Measurements from ENCODE around the gene GRIA3.

The GRIA3 gene

DNA sequence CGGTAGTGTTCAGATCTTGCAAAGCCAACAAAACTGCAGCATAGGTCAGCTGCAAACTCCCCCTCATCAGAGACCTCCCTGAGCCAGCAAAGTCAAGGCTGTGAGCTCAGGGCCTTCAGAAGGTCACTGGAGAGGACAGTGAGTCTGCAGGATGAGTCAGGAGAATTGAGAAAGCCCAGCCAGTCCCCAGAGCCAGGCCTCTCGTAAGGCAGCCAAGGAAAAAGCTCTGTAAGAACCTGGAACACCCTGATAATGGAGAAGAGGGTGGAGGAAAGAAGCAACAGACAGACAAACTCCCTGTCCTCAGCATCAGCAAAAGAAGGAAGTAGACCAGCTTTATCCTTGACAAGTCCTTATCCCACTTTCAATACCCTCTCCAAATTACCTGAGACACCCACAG is 33.0 kb downstream of the GRIA3 start:
- Histone ChIP-seq H3K9me3 (ENCODE audit: control insufficient read depth in 5 of 5, low read length in 5 of 5) (no peaks in the 10 kb centered on the region), H3K4me1 (ENCODE audit: control insufficient read depth in 5 of 5, insufficient read depth in 5 of 5, low read length in 5 of 5) (no peaks in the 10 kb centered on the region), H3K4me3 (ENCODE audit: low read depth in 1 of 5, low read length in 5 of 5) (no peak overlapping the region), H3K27me3 (ENCODE audit: control insufficient read depth in 5 of 5, insufficient read depth in 4 of 5, low read length in 5 of 5) (peaks cover 0 to 3% (median 0%) of the 10 kb centered on the region in 5 donors), H3K36me3 (ENCODE audit: control insufficient read depth in 5 of 5, insufficient read depth in 5 of 5, low read length in 5 of 5) (no peaks in the 10 kb centered on the region), H3K9ac (ENCODE audit: low read length in 5 of 5) (no peak overlapping the region), H3K27ac (ENCODE audit: low read depth, low read length) (no peak overlapping the region)

DNA sequence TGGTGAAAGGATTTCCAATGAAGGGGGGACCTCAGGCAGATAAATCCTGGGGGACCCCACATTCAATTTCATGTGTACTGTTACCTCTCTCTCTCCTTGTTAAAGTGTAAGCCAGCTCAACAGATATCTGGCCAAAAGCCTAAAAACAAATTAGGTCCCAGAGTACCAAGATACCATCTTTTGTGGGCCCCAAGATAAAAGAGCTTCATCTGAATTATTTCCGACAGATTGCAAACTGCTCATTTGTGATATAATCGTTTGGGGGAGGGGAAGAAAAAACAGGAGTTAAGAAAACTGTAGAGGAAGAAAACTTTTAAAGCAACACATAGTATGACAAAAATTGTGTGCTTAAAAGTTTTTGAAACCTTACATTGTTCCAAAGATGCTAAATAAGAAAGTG is 33.6 kb downstream of the GRIA3 start:
- H3K27ac ChIP-seq (ENCODE audit: low read depth, low read length), result no peak overlapping the region

DNA sequence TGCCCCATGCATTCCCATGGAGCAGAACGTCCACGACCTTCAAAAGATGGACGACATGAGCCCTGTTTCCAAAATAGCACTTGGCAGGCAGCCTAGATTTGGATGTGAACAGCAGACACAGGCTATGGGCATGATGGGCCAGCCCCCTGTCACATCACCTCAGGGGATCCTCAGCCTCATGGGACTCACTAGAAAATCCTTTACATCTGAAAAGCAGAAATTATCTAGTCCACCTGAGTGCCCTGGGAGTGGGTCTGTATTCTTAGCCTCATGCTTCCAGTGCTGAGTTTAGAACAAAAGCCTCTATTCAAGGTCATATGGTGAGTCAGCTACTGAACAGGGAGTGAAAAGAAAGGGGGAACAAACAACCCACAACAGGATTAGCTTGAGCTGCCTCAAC is 35.8 kb downstream of the GRIA3 start:
- Histone ChIP-seq H3K36me3 (ENCODE audit: control insufficient read depth in 5 of 5, insufficient read depth in 5 of 5, low read length in 5 of 5) (no peaks in the 10 kb centered on the region), H3K9me3 (ENCODE audit: control insufficient read depth in 5 of 5, low read length in 5 of 5) (no peaks in the 10 kb centered on the region), H3K4me1 (ENCODE audit: control insufficient read depth in 5 of 5, insufficient read depth in 5 of 5, low read length in 5 of 5) (no peaks in the 10 kb centered on the region), H3K4me3 (ENCODE audit: low read depth in 1 of 5, low read length in 5 of 5) (no peak overlapping the region), H3K9ac (ENCODE audit: low read length in 5 of 5) (no peak overlapping the region), H3K27ac (ENCODE audit: low read depth, low read length) (no peak overlapping the region), H3K27me3 (ENCODE audit: control insufficient read depth in 5 of 5, insufficient read depth in 4 of 5, low read length in 5 of 5) (peaks cover 0 to 6% (median 0%) of the 10 kb centered on the region in 5 donors)

More for the DNA sequence above, 33.6 kb downstream of the GRIA3 start:
- Histone ChIP-seq H3K4me1 (ENCODE audit: control insufficient read depth in 5 of 5, insufficient read depth in 5 of 5, low read length in 5 of 5) (no peaks in the 10 kb centered on the region), H3K36me3 (ENCODE audit: control insufficient read depth in 5 of 5, insufficient read depth in 5 of 5, low read length in 5 of 5) (no peaks in the 10 kb centered on the region), H3K4me3 (ENCODE audit: low read depth in 1 of 5, low read length in 5 of 5) (no peak overlapping the region), H3K9ac (ENCODE audit: low read length in 5 of 5) (no peak overlapping the region), H3K9me3 (ENCODE audit: control insufficient read depth in 5 of 5, low read length in 5 of 5) (no peaks in the 10 kb centered on the region), H3K27me3 (ENCODE audit: control insufficient read depth in 5 of 5, insufficient read depth in 4 of 5, low read length in 5 of 5) (peaks cover 0 to 3% (median 0%) of the 10 kb centered on the region in 5 donors)

DNA sequence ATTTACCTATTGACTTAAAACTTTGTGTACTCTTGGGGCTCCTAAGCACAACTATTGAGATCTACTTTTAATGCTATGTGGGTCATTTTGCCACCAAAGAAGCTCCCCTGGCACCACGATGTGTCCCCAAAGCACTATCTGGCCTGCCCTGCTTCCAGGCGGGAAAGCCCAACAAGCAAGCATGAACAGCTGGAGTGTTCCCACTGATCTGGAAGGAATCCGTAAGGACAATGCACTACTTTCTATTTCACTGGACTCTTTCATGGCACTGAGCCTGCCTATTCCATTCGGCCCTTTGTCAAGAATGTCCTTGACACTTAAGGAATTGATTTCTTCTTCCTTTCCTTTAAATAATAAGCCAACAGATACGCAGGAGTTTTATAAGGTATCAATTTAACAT is 38.8 kb downstream of the GRIA3 start:
- peaks cover 0 to 6% (median 0%) of the 10 kb centered on the region in 5 donors for H3K27me3 ChIP-seq (ENCODE audit: control insufficient read depth in 5 of 5, insufficient read depth in 4 of 5, low read length in 5 of 5)
- no peaks in the 10 kb centered on the region for H3K36me3 ChIP-seq (ENCODE audit: control insufficient read depth in 5 of 5, insufficient read depth in 5 of 5, low read length in 5 of 5)
- no peaks in the 10 kb centered on the region for H3K9me3 ChIP-seq (ENCODE audit: control insufficient read depth in 5 of 5, low read length in 5 of 5)
- H3K9ac ChIP-seq (ENCODE audit: low read length in 5 of 5), result no peak overlapping the region
- H3K4me3 ChIP-seq (ENCODE audit: low read depth in 1 of 5, low read length in 5 of 5), result no peak overlapping the region
- H3K27ac ChIP-seq (ENCODE audit: low read depth, low read length), result no peak overlapping the region
- H3K4me1 ChIP-seq (ENCODE audit: control insufficient read depth in 5 of 5, insufficient read depth in 5 of 5, low read length in 5 of 5), result no peaks in the 10 kb centered on the region

DNA sequence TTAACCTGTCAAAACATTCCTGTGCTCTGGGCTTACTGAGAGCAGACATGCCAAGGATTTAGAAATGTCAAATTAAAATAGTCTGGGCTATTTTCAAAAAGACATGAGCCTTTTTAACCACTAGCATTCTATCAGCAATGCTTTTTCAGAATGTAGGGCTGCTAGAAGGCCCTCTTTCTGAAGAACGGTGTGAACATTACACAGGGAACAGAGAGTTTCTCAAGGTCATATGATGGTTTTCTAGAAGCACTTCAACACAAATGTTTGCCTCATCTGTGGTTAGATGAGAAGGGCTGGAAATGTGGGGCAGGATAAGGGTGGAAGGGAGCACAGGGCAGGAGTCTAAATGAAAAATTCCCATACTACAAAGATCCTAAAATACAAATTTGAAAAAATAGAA is 39.3 kb downstream of the GRIA3 start:
- H3K36me3 ChIP-seq (ENCODE audit: control insufficient read depth in 5 of 5, insufficient read depth in 5 of 5, low read length in 5 of 5), result no peaks in the 10 kb centered on the region
- H3K27ac ChIP-seq (ENCODE audit: low read depth, low read length), result no peak overlapping the region

DNA sequence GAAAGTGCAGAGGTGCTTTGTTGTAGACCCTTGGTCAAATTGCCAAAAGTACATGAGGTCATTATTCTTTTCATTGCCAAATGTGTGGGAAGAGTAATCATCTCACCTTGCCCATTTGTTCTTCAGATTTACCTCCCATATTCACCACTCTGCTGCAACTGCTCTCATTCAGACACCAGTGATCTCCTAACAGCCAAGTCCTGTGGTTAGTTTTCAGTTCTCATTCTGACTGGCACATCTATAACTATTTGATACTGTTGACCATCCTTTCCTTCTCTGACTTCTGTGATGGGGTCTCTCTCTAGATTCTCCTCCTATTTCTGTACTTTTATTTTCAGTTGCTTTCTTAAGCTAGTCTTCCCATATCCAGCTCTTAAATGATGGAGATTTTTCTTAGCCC is 39.8 kb downstream of the GRIA3 start:
- Histone ChIP-seq H3K4me1 (ENCODE audit: control insufficient read depth in 5 of 5, insufficient read depth in 5 of 5, low read length in 5 of 5) (no peaks in the 10 kb centered on the region), H3K9me3 (ENCODE audit: control insufficient read depth in 5 of 5, low read length in 5 of 5) (no peaks in the 10 kb centered on the region), H3K4me3 (ENCODE audit: low read depth in 1 of 5, low read length in 5 of 5) (no peak overlapping the region), H3K9ac (ENCODE audit: low read length in 5 of 5) (no peak overlapping the region), H3K27me3 (ENCODE audit: control insufficient read depth in 5 of 5, insufficient read depth in 4 of 5, low read length in 5 of 5) (peaks cover 0 to 4% (median 0%) of the 10 kb centered on the region in 5 donors), H3K27ac (ENCODE audit: low read depth, low read length) (no peak overlapping the region), H3K36me3 (ENCODE audit: control insufficient read depth in 5 of 5, insufficient read depth in 5 of 5, low read length in 5 of 5) (no peaks in the 10 kb centered on the region)

More for the DNA sequence above, 39.3 kb downstream of the GRIA3 start:
- H3K9me3 ChIP-seq (ENCODE audit: control insufficient read depth in 5 of 5, low read length in 5 of 5), result no peaks in the 10 kb centered on the region
- no peak overlapping the region for H3K9ac ChIP-seq (ENCODE audit: low read length in 5 of 5)
- H3K4me1 ChIP-seq (ENCODE audit: control insufficient read depth in 5 of 5, insufficient read depth in 5 of 5, low read length in 5 of 5), result no peaks in the 10 kb centered on the region
- peaks cover 0 to 6% (median 0%) of the 10 kb centered on the region in 5 donors for H3K27me3 ChIP-seq (ENCODE audit: control insufficient read depth in 5 of 5, insufficient read depth in 4 of 5, low read length in 5 of 5)
- H3K4me3 ChIP-seq (ENCODE audit: low read depth in 1 of 5, low read length in 5 of 5), result no peak overlapping the region

DNA sequence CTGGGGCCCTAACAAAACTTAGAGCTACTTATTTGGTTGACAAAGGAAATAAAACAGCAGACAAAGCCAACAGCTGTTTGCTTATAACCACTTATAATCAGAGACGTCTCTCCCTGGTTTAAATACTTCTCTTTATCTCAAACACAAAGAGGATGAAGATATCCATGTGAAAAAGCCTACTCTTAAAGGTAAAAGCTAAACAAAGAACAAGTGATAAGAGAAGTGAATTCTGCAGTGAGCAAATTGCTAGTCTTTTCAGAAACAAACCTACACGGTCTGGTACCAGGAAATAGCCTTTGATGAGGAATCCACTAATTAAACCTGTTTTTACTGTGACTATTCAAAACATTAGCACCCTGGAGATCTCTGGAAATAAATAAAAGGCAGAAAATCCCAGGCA is 46.7 kb downstream of the GRIA3 start:
- no peaks in the 10 kb centered on the region for H3K36me3 ChIP-seq (ENCODE audit: control insufficient read depth in 5 of 5, insufficient read depth in 5 of 5, low read length in 5 of 5)
- H3K4me1 ChIP-seq (ENCODE audit: control insufficient read depth in 5 of 5, insufficient read depth in 5 of 5, low read length in 5 of 5), result no peaks in the 10 kb centered on the region
- H3K27me3 ChIP-seq (ENCODE audit: control insufficient read depth in 5 of 5, insufficient read depth in 4 of 5, low read length in 5 of 5), result peaks cover 0 to 2% (median 0%) of the 10 kb centered on the region in 5 donors
- H3K27ac ChIP-seq (ENCODE audit: low read depth, low read length), result no peak overlapping the region
- no peak overlapping the region for H3K9ac ChIP-seq (ENCODE audit: low read length in 5 of 5)
- no peaks in the 10 kb centered on the region for H3K9me3 ChIP-seq (ENCODE audit: control insufficient read depth in 5 of 5, low read length in 5 of 5)
- H3K4me3 ChIP-seq (ENCODE audit: low read depth in 1 of 5, low read length in 5 of 5), result no peak overlapping the region

DNA sequence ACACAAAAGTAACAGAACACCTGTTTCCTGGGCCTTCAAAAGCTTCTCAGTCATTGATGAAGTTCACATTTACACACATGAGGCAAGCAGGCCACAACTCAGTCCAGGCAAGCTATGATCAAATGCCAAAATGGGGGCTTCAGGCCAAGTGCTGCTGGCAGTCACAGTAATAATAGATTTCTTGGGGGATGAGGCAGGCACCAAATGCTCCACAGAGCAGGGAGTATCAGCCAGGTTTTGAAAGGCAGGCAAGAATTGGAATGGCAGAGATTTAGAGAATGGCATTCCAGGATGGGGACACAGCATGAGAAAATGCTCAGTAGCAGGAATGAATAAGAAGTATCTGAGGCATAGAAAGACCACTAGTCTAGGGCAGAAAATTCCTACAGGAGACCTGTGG is 52.8 kb downstream of the GRIA3 start:
- Histone ChIP-seq H3K36me3 (ENCODE audit: control insufficient read depth in 5 of 5, insufficient read depth in 5 of 5, low read length in 5 of 5) (no peaks in the 10 kb centered on the region), H3K4me1 (ENCODE audit: control insufficient read depth in 5 of 5, insufficient read depth in 5 of 5, low read length in 5 of 5) (no peaks in the 10 kb centered on the region), H3K9me3 (ENCODE audit: control insufficient read depth in 5 of 5, low read length in 5 of 5) (no peaks in the 10 kb centered on the region), H3K27ac (ENCODE audit: low read depth, low read length) (no peak overlapping the region), H3K27me3 (ENCODE audit: control insufficient read depth in 5 of 5, insufficient read depth in 4 of 5, low read length in 5 of 5) (no peaks in the 10 kb centered on the region), H3K4me3 (ENCODE audit: low read depth in 1 of 5, low read length in 5 of 5) (no peak overlapping the region), H3K9ac (ENCODE audit: low read length in 5 of 5) (no peak overlapping the region)

DNA sequence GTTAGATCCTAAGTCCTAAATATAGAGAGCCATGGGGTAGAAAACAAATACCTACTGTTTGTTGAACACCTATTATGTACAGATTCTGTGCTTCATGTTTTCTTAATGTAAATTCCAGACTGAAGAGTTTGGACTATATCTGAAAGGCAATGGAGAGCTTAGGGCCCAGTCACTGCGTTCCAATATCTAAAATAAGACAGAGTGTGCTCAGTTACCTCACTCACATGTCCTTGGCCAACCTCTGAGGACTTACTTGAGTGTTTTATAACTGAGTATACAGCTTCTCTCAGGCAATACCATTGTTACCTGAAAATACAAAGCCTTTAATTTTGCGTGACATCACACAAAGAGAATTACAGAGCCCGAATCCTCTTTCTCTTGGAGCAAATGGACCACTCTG is 53.2 kb downstream of the GRIA3 start:
- Histone ChIP-seq H3K27me3 (ENCODE audit: control insufficient read depth in 5 of 5, insufficient read depth in 4 of 5, low read length in 5 of 5) (no peaks in the 10 kb centered on the region), H3K4me3 (ENCODE audit: low read depth in 1 of 5, low read length in 5 of 5) (no peak overlapping the region), H3K9ac (ENCODE audit: low read length in 5 of 5) (no peak overlapping the region), H3K27ac (ENCODE audit: low read depth, low read length) (no peak overlapping the region), H3K36me3 (ENCODE audit: control insufficient read depth in 5 of 5, insufficient read depth in 5 of 5, low read length in 5 of 5) (no peaks in the 10 kb centered on the region), H3K4me1 (ENCODE audit: control insufficient read depth in 5 of 5, insufficient read depth in 5 of 5, low read length in 5 of 5) (no peaks in the 10 kb centered on the region), H3K9me3 (ENCODE audit: control insufficient read depth in 5 of 5, low read length in 5 of 5) (no peaks in the 10 kb centered on the region)

DNA sequence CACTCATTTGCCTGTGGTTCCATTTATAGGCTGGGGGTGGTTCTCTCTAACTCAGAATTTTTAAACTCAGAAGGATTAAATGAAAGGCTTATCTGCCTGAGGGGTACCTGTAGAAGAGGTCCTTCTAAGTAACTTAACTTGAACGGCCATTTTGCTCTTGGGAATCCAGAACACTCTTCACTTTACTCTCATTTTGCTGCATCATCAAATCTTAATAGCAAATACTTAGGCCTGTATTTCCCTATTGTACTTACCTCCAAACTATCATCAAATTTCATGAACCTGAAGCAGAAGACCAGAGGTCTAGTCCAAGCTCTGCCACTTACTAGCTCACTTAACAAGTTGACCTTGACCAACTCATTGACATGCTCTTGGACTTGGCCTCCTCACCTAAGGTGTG is 70.4 kb downstream of the GRIA3 start:
- Histone ChIP-seq H3K4me3 (ENCODE audit: low read depth in 1 of 5, low read length in 5 of 5) (no peak overlapping the region), H3K27me3 (ENCODE audit: control insufficient read depth in 5 of 5, insufficient read depth in 4 of 5, low read length in 5 of 5) (no peaks in the 10 kb centered on the region), H3K4me1 (ENCODE audit: control insufficient read depth in 5 of 5, insufficient read depth in 5 of 5, low read length in 5 of 5) (no peaks in the 10 kb centered on the region), H3K36me3 (ENCODE audit: control insufficient read depth in 5 of 5, insufficient read depth in 5 of 5, low read length in 5 of 5) (no peaks in the 10 kb centered on the region), H3K9ac (ENCODE audit: low read length in 5 of 5) (no peak overlapping the region), H3K9me3 (ENCODE audit: control insufficient read depth in 5 of 5, low read length in 5 of 5) (no peaks in the 10 kb centered on the region), H3K27ac (ENCODE audit: low read depth, low read length) (no peak overlapping the region)

DNA sequence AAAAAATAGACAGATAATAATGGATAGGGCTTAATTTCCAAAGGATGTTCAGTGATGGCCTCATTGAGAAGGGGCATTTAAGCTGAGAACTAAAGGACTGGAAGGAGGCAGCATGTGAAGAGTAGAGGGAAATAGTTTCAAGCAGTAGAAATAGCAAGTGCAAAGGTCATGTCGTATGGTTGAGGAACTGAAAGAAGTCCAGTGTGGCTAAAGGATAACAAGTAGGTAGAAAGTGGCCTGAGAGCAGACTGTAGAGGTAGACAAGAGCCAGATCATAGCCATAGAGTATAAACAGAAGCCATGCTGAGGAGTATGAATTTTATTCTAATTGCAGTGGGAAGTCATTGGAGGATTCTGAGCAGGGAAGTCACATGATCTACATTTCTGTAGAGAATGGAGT is 72.3 kb downstream of the GRIA3 start:
- no peak overlapping the region for H3K9ac ChIP-seq (ENCODE audit: low read length in 5 of 5)
- H3K4me1 ChIP-seq (ENCODE audit: control insufficient read depth in 5 of 5, insufficient read depth in 5 of 5, low read length in 5 of 5), result no peaks in the 10 kb centered on the region
- H3K36me3 ChIP-seq (ENCODE audit: control insufficient read depth in 5 of 5, insufficient read depth in 5 of 5, low read length in 5 of 5), result no peaks in the 10 kb centered on the region
- no peaks in the 10 kb centered on the region for H3K27me3 ChIP-seq (ENCODE audit: control insufficient read depth in 5 of 5, insufficient read depth in 4 of 5, low read length in 5 of 5)
- H3K27ac ChIP-seq (ENCODE audit: low read depth, low read length), result no peak overlapping the region
- no peak overlapping the region for H3K4me3 ChIP-seq (ENCODE audit: low read depth in 1 of 5, low read length in 5 of 5)
- H3K9me3 ChIP-seq (ENCODE audit: control insufficient read depth in 5 of 5, low read length in 5 of 5), result no peaks in the 10 kb centered on the region

Data from subcutaneous abdominal adipose tissue (tissue), 5 donors.